ENCODE measurements around the gene EPS15. TPM values are rescaled to one million over a fixed set of nuclear protein-coding genes. Genes with fewer than 3 reads are reported as not detected.
"Not testable (repeated sequence)": the region's sequence is repeated elsewhere in the genome, so short reads cannot be mapped to it uniquely, and the experiment has no call there.

Gene EPS15
- total and polyA plus RNA-seq, 12 donors: 31.7 to 180 (median 104) TPM

- H3K36me3 ChIP-seq (replicated peaks in 1 of 2): peaks cover 0 to 24% of the 10 kb centered on the region in 2 donors
- peak overlapping the region in 1 of 5 donors; percentile 28 for H3K27ac ChIP-seq
- H3K4me3 ChIP-seq: no peak overlapping the region
- TF ChIP-seq CTCF (IDR thresholded peaks at IDR 0.05) (no peak), POLR2A (IDR thresholded peaks at IDR 0.05) (no peak)
- no peaks in the 10 kb centered on the region for H3K9me3 ChIP-seq (replicated peaks in 1 of 3)
- 44 to 60% (median 50%) methylated on average over 1 of the region's 1 CpG for WGBS, 4 donors
- intact Hi-C loops (cut with DNase I): no loop called here
- DNase-seq: no peak
- H3K27me3 ChIP-seq: no peaks in the 10 kb centered on the region
- peaks cover 9 to 10% of the 10 kb centered on the region in 2 donors for H3K4me1 ChIP-seq (replicated peaks in 1 of 2)
Observed at GRCh38 chr1:51463561-51463960, 55.5 kb downstream of the EPS15 start.

- H3K27ac ChIP-seq; intact Hi-C loops (cut with DNase I); H3K4me1 ChIP-seq (replicated peaks in 1 of 2); H3K9me3 ChIP-seq (replicated peaks in 1 of 3); H3K4me3 ChIP-seq; H3K27me3 ChIP-seq; DNase-seq: not testable (repeated sequence)
- H3K36me3 ChIP-seq (replicated peaks in 1 of 2): peaks cover 0 to 14% of the 10 kb centered on the region in 2 donors
- WGBS, 4 donors: 48 to 72% (median 65%) methylated on average over 2 of the region's 2 CpGs
Observed at GRCh38 chr1:51462289-51462688, 56.8 kb downstream of the EPS15 start.

GRCh38 chr1:51454554-51454953 is 64.5 kb downstream of the EPS15 start:
- intact Hi-C loops (cut with DNase I): no loop called here
- Histone ChIP-seq H3K9me3 (replicated peaks in 1 of 3) (no peaks in the 10 kb centered on the region), H3K27me3 (no peaks in the 10 kb centered on the region), H3K36me3 (replicated peaks in 1 of 2) (peaks cover 0 to 4% of the 10 kb centered on the region in 2 donors), H3K4me1 (replicated peaks in 1 of 2) (peaks cover 0 to 24% of the 10 kb centered on the region in 2 donors), H3K27ac (peak overlapping the region in 4 of 5 donors; percentile 19 to 55 (median 29)), H3K4me3 (no peak overlapping the region)
- no peak for TF ChIP-seq CTCF (IDR thresholded peaks at IDR 0.05)
- 50 to 64% (median 58%) methylated on average over 4 of the region's 4 CpGs for WGBS, 4 donors
- DNase-seq: no peak

DNA sequence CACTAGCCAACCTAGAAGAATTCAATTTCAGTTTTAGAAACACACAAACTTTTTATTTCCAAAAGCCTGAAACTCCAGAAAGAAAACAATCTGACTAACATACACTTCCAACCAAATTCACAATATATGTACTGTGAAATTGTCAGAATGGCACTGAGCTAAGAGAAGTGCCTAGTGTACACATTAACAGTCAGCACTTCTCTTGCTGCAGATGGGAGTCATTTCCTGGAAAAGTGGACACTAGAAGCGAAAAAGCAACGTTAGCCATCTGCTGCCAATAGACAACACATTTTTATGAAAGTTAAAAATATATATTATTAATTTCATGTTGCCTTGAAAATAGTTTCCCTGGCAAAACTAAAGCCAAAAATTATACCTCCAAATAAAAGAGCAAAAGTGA is 66.1 kb downstream of the EPS15 start:
- no peak for DNase-seq
- peaks cover 0 to 24% of the 10 kb centered on the region in 2 donors for H3K4me1 ChIP-seq (replicated peaks in 1 of 2)
- peak overlapping the region in 1 of 5 donors; percentile 55 for H3K27ac ChIP-seq
- WGBS, 4 donors: 35 to 50% (median 44%) methylated on average over 2 of the region's 2 CpGs
- TF ChIP-seq CTCF (IDR thresholded peaks at IDR 0.05) (no peak), POLR2A (IDR thresholded peaks at IDR 0.05) (no peak)
- H3K36me3 ChIP-seq (replicated peaks in 1 of 2): no peaks in the 10 kb centered on the region
- H3K4me3 ChIP-seq: no peak overlapping the region
- no peaks in the 10 kb centered on the region for H3K27me3 ChIP-seq
- intact Hi-C loops (cut with DNase I): no loop called here
- H3K9me3 ChIP-seq (replicated peaks in 1 of 3): no peaks in the 10 kb centered on the region

DNA sequence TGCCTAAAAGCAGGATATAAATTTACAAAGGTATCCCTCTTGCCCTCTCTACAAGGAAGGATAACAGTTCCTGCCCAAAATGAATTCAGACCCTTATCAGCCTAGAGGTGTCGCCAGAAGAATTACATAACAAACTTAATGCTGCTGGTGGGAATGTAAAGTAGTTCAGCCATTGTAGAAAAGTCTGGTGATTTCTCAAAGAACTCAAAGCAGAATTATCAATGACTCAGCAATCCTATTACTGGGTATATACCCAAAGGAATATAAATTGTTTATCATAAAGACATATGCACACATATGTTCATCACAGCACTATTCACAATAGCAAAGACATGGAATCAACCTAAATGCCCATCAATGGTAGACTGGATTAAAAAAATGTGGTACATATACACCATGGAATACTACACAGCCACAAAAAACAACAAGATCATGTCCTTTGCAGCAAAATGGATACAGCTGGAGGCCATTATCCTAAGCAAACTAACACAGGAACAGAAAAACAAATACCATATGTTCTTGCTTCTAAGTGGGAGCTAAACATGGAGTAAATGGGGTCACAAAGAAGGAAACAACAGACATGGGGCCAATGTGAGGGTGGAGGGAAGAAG is 70.1 kb downstream of the EPS15 start:
- H3K27me3 ChIP-seq; intact Hi-C loops (cut with DNase I); DNase-seq; H3K9me3 ChIP-seq (replicated peaks in 1 of 3); H3K4me3 ChIP-seq; H3K27ac ChIP-seq; H3K36me3 ChIP-seq (replicated peaks in 1 of 2): not testable (repeated sequence)
- H3K4me1 ChIP-seq (replicated peaks in 1 of 2): peaks cover 17 to 35% of the 10 kb centered on the region in 2 donors
- 90 to 95% (median 95%) methylated on average over 1 of the region's 1 CpG for WGBS, 4 donors

Measured in adrenal gland (tissue), 12 donors.